Right ventricle myocardium inferior (tissue), 1 donor: ENCODE results near the gene AGBL1. TPM values are rescaled to one million over a fixed set of nuclear protein-coding genes. Genes with fewer than 3 reads are reported as not detected.
"Not testable (repeated sequence)": the region's sequence is repeated elsewhere in the genome, so short reads cannot be mapped to it uniquely, and the experiment has no call there.

Experiments
- ATAC-seq: fragments of 200-7000 bp; cut with Tn5 transposase; one replicate; pipeline ENCODE4 v1.9.1; 2020; ENCODE audit warnings: mild to moderate bottlenecking, moderate library complexity
- DNase-seq: peaks from one replicate; pipeline ENCODE4 v3.0.0; 2021; ENCODE audit errors: missing footprints
- intact Hi-C: fragments of 100-400 bp; cut with DNase I; formaldehyde crosslinking; loops from one replicate; pipeline ENCODE4 v1.11.0; 2022
- total RNA-seq: library from RNA; stranded (reverse); fragmentation: NEBNext Ultra II Directional; extraction: Animal tissue kit (Norgen Biotek cat#: 25700); gene quantifications from one replicate; pipeline ENCODE4 v1.2.1, GENCODE V29; 2021
- donor health status: DM: no; HTN: yes; CAD: no; lungs with severe emphysema.

AGBL1 gene
- total RNA-seq, 1 donor from 2014 or later, result not detected

DNA sequence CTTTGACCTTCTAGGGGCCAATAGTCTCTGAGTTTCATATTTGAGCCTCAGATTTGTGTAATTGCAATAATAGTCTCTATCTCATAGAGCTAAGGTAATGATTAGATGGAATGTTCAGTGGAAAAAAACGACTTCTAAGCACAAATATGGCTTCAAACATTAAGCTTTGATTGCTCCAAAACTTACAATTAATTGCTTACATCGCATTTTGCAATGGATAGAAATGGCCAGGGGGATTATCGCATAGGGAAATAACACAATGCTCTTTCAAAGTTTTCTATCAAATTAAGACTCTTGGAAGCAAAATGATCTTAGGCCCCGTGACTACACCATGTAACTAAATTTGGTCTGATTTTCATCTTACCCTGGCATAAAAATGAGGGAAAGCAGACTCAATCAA is 888.6 kb downstream of the AGBL1 start:
- intact Hi-C loops, result no loop called here
- no peak for DNase-seq
- ATAC-seq, result no peak

DNA sequence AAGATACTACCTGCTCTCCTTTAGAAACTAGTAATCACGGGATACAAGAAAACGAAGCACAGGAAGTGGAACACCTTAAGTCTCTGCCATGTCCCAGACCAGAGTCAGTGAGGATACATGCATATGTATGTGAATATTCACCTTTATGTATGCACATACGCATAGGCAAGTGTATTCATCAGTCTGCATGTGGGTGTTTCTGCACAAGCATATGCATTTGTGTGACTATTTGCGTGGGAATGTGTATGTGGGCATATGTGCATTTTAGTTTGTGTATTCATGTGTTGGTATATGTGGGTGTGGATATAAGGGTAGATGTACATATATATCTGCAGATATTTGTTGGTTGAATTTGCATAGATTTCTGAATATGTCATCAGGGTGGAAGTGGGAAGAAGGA is 889.7 kb downstream of the AGBL1 start:
- ATAC-seq, result no peak
- intact Hi-C loops, result no loop called here
- DNase-seq, result no peak

DNA sequence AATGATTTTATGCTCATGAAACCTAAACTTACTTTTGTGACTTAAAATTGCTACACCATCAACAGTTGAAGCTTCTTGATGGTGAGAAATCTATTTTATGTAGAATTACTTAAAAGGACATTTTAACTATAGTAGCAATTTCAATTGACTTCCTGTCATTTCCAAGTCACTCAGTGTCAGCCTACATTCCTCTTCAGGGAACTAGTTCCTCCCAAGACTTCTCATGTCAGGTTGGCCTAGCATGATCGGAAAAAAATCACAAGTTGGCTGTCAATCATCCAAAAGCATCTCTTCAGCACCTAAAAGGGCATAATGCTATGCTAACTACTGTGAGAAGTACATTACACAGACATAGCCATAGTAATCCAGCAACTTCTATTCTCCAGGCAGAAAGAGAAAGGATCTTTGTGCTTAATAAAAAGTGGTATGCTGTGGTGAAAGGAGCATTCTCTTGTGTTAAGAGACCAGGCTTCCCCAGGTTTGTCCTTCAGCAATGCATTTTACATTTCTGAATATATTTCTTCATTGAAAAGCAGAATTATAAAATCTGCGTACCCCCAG is 893.7 kb downstream of the AGBL1 start:
- intact Hi-C loops, result no loop called here
- no peak for ATAC-seq
- DNase-seq, result no peak

DNA sequence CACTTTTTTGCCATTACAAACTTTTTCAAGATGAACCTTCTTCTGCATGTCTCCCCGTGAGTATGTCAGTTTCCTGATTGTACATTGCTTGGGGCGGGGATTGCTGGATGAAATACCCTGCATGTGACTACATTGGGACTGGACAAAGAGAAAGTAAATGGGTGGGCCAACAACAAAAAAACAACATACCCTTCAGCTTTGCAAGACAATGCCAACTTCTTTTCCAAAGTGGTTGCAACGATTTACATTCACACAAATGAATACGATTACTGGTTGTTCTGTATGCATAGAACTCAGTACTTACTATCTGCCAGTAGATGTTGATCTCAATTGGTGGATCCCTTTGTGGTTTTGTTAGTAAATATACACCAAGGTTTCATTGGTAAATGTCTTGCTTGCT is 908.4 kb downstream of the AGBL1 start:
- intact Hi-C loops, result no loop called here
- no peak for ATAC-seq
- DNase-seq, result no peak

DNA sequence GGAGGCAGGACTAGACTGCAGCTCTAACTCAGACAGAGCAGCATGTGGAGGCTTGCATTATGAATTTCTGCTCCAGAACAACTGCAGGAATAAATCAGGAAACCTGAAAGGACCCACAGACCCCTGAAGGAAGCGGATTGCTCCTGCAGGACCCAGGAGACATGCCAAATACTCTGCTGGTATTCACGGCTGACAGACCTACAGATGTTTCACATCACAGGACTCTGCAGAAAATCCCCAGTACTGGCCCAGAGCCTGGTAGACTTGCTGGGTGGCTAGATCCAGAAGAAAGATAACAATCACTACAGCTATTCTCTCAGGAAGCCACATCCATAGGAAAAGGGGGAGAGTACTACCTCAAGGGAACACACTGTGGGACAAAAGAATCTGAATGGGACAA is 942.1 kb downstream of the AGBL1 start:
- DNase-seq, result no peak
- intact Hi-C loops, result no loop called here
- no peak for ATAC-seq

DNA sequence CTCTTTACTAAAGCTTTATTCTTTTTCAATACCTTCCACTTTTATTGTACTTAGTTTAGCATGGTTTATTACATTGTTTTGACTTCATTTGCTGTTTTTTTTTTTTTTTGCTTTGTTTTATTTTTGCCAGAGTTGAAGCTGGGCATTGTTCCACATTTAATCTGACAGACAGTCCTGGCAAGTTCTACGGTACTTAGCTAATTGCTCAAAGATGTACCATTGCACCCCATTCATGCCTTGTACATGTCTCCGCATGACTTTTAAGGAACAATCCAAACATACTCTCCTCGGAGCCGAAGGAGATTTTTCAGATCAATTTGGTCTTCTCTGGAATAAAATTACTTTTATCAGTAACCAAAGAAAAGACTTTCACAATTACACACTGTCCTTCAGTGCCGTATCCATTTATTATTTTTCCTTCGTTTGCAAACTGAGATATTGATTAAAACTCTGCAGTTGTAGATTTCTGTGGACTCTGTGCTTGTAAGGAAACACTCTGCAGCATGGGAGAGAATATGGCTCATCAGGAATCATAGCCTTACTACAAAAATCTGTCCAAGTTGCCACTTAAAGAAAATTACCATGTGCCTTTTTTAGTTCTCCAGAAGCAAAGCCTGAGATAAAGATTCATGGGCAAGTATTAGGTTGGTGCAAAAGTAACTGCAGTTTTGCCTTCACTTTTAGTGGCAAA is 952.0 kb downstream of the AGBL1 start:
- DNase-seq (no peak), ATAC-seq (no peak)
- intact Hi-C loops, result no loop called here

DNA sequence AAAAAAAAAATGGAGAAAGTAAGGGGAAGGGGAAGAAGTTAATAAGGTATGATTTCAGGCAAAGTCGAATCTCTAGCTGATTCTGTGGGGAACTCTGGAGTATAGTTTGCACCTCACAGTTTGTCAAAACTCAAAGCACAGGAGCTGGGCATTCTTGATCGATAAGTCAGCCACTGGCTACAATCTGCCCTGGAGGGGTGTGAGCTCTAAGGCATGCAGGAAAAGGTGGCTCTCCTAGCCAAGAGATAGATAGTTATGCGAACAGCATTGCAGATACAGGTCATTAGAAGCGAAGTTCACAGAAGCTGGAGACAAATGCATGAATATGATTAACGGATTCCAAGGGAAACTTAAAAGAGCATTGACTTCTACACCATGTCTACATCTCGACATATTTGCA is 952.6 kb downstream of the AGBL1 start:
- intact Hi-C loops, result no loop called here
- ATAC-seq, result no peak
- DNase-seq, result no peak

DNA sequence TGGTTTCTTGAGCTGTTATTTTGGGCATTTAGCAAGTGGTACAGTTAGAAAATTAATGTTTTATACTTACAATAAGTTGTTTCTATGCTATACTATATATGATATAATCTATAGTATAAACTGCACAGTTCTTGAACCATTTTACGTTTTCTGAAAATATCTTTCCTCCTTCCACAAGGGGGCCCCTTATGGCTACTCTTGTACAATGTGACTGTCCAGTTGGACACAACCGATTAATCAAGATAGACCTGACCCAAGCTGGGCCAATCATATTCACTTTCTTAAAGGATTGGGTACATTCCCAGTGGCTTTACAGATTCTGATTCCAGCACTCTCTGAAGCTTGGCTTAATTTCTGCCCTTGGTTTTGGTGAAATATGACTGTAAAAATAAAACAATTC is 953.4 kb downstream of the AGBL1 start:
- ATAC-seq (no peak), DNase-seq (no peak)
- intact Hi-C loops, result no loop called here

DNA sequence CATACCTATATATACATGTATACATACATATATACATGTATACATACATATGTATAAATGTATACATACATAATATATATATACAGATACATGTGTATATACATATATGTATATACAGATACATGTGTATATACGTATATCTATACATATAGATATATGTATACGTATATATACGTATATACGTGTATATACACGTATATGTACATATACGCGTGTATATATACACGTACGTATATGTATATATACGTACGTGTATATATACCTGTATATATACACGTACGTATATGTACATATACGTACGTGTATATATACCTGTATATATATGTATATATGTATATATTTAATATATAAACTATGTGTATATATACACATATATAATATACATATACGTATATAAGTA is 955.2 kb downstream of the AGBL1 start:
- intact Hi-C loops, result no loop called here
- DNase-seq, result no peak

DNA sequence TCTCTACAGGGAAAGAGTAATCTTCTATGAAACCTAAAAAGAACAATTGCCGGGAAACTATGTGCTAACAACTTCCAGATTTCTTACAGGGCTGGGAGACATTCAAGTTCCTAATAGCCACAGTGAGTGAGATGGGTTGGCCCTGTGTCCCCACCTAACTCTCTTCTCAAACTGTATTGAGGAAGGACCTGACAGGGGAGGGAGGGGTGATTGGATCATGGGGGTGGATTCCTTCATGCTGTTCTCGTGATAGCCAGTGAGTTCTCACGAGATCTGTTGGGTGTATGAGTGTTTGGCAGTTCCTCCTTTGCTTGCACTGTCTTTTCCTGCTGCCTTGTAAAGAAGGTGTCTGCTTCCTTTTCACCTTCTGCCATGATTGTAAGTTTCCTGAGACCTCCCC is 958.7 kb downstream of the AGBL1 start:
- DNase-seq, result no peak
- no peak for ATAC-seq
- intact Hi-C loops, result no loop called here

More for the DNA sequence above, 955.2 kb downstream of the AGBL1 start:
- no peak for ATAC-seq

DNA sequence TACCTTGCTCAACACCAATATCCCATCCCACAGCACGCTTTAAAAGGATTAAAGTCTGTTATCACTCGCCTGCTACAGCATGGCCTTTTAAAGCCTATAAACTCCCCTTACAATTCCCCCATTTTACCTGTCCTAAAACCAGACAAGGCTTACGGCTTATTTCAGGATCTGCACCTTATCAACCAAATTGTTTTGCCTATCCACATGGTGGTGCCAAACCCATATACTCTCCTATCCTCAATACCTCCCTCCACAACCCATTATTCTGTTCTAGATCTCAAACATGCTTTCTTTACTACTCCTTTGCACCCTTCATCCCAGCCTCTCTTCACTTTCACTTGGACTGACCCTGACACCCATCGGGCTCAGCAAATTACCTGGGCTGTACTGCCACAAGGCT is 962.9 kb downstream of the AGBL1 start:
- DNase-seq, ATAC-seq, intact Hi-C loops: not testable (repeated sequence)

DNA sequence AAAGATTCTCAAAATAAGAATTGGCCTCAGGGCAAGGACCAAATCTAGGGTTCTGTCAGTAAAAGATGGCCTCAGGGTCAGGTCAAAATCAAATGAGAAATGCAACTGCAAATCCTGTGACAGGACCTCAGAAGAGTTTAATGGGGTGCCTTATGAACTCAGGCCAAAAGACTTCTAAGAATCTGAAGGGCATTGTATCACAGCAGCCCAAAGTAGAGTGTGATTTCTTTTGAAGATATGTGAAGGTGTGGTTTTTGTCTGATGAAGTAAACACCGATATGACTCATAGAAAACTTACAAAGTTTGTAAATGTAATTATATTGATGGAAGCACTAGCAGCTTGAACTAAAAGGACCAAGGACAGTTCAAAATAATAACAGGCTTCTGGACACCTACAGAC is 966.1 kb downstream of the AGBL1 start:
- ATAC-seq (no peak), DNase-seq (no peak)
- intact Hi-C loops, result no loop called here

DNA sequence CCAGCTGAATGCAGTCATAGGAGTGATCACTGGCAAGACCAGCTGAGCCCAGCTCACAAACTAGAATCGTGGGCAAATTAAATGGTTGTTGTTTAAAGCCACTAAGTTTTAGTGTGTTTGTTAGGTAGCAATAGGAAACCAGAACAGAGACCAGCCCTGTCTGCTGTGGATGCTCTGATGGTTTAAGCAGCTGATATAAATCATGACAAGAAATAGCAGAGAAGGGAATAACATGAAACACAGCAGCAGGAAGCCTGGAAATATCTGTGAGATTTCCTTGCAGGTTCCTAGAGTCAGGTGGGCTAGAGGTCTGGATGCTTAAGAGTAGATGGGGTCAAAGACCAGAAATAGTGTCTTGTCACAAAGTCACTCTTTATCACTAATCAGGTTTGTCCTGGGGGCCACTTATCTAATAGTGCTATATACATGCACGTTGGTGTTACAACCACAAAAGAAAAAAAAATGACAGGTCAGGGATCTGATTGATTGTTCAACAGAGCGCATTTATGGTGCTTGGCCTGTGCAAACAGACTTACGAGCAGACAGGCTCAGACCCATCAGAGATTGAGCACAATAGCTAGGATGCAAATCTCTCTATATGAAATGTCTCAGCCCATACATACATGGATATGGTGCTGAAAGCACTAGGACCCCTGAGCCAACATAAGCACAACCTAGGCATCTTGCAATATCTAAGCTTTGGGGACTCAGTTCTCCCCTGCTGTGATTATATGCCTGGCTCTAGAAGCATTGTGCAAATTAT is 967.7 kb downstream of the AGBL1 start:
- no peak for DNase-seq
- no peak for ATAC-seq
- intact Hi-C loops, result no loop called here
